Islet of Langerhans (tissue), 1 donor: ENCODE data around the gene PDGFD.

Source experiments
- FAIRE-seq: peaks from one replicate; lab custom pipeline; 2011; peaks lifted over from hg19 to GRCh38; lab: Jason Lieb, UNC

The PDGFD gene

GRCh38 chr11:104092744-104093143 is 71.2 kb downstream of the PDGFD start:
- FAIRE-seq, result no peak

- no peak for FAIRE-seq
These were observed 72.5 kb downstream of the PDGFD start for GRCh38 chr11:104091281-104092096.

DNA sequence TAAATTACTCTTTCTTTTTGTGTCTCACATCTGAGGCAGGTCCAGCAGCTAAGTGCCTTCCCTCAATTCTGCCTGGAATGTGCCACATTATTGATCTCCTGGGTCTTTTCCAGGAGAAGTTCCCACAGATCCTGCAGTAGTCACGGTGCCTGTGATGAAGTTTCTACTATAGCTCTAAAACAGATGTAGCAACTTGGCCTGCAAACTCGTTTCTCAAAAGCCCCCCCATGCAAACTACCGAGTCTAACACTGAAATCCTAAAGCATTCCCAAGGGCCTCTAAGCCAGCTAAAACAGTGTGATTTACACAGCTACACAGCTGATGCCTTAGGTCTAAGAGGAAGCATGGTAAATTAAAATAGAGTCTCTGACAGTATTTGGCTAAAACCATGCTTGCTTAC is 73.2 kb downstream of the PDGFD start:
- FAIRE-seq, result no peak

GRCh38 chr11:104089481-104089880 is 74.5 kb downstream of the PDGFD start:
- FAIRE-seq, result no peak

DNA sequence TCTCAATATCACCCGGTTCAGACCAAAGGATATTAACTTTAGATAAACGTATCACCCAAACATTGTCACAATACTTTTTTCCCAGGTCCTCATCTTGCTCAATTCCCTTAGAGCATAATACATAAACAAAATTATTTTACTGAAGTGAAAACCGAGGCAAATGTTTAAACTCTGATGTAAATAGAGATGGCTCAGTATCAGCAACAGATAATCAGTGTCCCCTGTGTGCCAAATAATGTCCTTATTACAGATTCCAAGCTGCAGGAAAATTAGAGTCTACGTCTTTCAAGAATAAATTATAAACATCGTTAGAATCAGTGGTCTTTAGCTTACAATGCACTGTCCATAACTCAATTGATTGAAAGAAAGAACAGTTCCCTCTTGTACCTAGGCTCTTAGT is 77.3 kb downstream of the PDGFD start:
- no peak for FAIRE-seq

DNA sequence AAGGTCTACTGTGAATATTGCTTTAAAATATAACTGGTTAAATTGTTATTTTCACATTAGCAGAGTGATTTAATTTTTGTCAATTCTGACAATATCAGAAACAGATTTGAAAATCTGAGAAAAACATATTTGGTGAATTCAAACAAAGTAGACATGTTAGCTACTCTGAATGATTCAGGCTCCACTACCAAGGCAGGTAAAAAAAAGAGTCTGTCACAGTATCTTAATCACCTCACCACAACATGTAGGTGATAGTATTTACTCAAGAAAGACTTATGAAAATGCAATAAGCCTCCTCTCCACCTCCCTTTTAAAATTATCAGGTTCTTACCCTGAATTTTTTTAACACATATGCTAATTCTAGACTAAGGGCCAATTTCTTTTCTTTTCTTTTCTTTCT is 85.0 kb downstream of the PDGFD start:
- FAIRE-seq, result no peak

DNA sequence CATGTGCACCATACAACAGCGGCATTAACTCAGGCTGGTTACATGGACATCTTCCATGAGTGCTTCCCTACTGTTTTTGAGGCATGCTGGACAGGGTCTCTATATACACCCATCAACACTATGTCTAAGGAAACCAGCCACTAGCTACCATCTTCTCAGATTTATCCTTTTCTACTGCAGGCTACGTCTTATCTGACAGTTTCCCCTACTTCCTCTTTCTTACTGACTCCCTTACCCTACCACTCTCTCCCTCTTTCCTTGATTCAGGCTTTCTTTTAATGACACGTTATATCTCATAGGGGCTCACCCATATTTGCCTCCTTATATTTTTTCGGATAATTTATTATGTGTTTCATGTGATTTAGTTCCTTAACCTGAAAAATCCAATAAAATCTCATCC is 85.7 kb downstream of the PDGFD start:
- no peak for FAIRE-seq

DNA sequence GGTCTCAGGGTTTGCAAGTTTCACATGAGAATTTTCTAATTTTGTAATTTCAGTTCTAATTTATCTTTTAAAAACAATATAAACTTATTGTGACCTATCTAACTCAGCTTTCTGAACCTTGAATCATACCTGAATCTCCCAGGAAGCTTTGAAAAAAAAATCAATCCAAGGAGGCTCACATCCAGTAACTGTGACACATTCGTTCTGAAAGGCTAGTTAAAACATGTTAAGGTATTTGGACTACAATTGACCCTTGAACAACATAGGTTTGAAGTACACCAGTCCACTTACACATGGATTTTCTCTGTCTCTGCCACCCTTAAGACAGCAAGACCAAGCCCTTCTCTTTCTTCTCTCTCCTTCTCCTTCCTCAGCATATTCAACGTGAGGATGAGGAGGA is 87.5 kb downstream of the PDGFD start:
- FAIRE-seq, result no peak

DNA sequence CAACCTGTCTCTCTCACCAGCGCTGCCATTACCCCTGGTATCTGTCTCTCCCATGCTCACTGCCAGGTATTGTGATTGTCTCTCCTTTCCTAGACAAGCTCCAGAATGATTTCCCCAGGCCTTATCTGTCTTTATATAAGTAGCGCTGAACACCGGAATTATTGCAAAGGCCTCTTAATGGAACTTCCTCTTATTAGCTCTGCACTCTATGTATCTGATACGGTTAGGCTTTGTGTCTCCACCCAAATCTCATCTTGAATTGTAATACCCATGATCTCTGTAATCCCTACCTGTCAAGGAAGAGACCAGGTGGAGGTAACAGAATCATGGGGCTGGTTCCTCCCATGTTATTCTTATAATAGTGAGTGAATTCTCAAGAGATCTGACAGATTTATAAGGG is 88.2 kb downstream of the PDGFD start:
- no peak for FAIRE-seq

- peak; percentile 41 for FAIRE-seq
These were observed 88.9 kb downstream of the PDGFD start for GRCh38 chr11:104075091-104075490.

DNA sequence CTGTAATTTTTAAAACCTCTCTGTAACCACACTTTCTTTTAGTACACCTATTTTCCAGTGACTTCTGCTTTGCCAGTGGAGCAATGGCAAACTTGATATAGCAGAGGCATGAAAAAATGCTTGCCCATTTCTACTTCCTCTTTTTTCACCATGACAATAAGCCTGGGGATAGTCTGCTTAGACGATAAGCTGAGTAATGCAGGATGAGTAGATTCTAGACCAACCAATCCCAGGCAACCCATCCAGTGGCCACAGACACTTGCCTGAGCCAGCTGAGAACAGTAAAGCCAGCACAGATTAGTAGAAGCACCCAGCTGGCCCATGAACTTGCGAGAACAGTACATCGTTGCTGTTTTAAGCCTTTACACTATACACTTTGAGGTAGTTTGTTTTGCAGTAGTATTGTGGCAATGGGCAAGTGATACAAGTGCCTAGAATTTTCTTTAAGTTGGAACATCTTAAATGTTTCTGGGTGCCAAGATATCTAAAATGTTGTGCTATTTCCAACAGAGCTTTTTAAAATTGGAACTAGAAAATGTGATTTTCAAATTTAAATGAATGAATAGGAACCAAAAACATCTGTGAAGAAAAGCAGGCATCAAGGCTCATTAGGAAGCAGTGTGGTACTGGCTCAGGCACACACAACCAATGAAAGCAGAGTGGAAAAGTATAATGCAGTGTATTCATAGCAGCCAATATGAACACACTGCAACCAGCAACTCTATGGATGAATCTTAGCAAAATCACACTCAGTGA is 89.8 kb downstream of the PDGFD start:
- no peak for FAIRE-seq

DNA sequence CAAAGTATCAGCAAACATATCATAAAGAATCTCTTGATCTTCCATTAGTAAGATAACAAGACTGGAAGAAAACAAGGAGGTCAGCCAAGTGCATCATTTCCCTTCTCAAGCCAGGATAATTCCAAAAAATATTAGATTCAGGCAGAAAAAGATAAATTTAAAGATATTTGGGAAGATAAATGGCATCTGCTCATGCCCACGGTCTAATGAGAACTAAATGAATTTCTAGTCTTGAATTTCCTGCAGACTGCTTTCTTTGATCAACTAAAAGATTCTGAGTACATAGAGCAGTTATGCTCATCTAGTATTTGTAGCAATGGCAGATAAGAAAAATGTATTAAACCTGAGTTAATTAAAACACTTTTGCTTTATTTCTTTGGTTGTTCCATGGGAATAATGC is 96.4 kb downstream of the PDGFD start:
- no peak for FAIRE-seq

DNA sequence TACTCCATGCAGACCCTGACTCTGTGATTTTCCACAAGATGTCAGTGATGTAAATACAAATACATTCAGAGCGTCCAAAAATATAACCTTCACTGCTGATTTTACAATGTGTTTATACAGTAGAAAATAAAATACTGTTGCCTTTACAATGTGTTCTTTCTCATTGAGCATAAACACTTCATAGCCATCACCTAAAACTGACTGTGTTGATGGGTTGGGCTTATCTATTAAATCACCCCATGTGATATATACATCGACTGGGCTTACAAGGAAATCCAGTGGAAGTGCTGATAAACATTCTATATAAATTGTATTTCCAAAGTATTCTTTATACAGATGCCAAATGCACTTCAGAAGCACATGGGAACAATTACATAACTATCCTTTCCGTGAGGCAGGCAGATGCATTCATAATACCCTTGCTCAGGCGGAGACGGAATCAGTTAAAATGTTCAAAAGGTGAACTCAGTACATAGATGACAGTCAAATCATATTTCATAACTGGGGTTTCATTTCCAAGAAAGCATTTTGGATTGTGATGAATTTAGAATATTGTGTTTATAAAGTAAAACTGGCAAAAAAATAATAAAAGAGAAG is 99.8 kb downstream of the PDGFD start:
- no peak for FAIRE-seq

- FAIRE-seq, result no peak
These were observed 102.0 kb downstream of the PDGFD start for GRCh38 chr11:104061853-104062521.

- no peak for FAIRE-seq
These were observed 103.1 kb downstream of the PDGFD start for GRCh38 chr11:104060820-104061219.

- no peak for FAIRE-seq
These were observed 103.7 kb downstream of the PDGFD start for GRCh38 chr11:104060004-104060794.

DNA sequence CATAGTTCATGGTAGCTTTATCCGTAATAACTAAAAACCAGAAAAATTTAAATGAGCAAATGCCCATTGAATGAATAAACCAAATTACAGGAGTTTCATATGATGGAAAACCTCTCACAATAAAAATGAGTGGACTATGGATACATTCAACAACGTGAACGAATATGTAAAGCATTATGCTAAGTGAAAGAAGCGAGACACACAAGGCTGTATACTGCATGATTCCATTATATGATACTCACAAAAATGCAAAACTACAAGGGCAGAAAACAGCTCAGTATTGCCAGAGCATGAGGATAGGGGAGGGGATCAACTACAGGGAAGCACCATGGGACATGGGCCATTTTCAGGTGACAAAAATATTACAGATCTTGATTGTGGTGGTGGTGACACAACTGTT is 105.3 kb downstream of the PDGFD start:
- no peak for FAIRE-seq

DNA sequence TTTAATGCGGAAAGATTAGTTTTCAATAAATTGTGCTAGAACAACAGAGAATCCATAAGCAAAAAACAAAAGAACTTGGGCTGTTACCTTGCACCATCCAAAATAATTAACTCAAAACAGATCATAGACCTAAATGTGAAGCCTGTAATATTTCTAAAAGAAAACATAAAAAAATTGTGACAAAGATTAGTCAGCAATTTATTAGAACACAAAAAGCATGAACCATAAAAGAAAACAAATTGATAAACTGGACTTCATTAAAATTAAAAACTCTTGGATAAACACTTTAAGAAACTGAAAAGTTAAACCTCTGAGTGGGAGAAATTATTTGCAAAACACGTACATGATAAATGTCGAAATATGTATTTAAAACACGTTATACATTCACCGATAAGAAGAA is 106.0 kb downstream of the PDGFD start:
- no peak for FAIRE-seq

DNA sequence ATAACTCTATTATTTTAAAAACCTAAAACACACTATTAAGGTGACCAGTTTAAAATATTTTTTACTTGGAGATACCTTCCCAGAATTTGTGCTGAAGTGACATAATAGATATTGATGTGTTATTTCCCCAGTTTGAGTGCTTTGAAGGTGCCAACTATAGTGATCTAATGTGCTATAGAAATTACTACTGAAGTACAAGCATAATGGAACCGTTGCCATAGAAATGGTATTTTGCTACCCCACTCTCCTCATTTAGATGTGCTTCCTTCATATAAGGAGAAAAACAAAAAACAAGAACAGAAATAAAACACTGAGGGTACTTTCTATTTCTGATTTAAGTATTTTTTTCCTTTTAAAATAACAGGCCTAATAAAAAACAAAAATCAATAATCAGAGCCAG is 108.4 kb downstream of the PDGFD start:
- FAIRE-seq, result no peak

DNA sequence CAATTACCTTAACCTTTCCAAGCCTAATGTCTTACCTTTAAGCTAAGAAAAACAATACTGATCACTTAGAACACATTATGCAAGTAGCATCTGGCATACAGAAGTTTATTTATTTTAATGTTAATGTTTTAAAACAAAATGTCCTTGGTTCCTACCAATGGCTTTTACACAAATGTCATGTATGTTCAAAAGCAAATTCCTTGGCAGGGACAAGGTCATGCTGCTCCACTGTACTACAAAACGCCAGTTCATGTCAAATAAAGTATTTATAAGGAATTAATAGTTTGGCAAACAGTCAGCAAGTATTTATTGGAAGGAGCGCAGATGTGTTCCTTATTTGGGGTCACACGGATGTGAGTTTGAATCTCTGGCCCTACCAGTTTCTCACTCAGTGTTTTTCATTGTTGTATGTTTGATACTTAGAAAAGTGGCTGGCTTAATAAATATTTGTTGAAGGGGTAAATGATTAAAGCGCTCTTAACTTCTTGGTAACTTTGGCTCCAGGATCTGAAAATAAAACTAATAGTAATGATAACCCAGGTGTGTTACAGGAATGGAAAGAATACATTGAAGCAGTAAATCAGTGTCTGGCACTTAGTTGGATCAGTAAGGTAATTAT is 108.9 kb downstream of the PDGFD start:
- no peak for FAIRE-seq

DNA sequence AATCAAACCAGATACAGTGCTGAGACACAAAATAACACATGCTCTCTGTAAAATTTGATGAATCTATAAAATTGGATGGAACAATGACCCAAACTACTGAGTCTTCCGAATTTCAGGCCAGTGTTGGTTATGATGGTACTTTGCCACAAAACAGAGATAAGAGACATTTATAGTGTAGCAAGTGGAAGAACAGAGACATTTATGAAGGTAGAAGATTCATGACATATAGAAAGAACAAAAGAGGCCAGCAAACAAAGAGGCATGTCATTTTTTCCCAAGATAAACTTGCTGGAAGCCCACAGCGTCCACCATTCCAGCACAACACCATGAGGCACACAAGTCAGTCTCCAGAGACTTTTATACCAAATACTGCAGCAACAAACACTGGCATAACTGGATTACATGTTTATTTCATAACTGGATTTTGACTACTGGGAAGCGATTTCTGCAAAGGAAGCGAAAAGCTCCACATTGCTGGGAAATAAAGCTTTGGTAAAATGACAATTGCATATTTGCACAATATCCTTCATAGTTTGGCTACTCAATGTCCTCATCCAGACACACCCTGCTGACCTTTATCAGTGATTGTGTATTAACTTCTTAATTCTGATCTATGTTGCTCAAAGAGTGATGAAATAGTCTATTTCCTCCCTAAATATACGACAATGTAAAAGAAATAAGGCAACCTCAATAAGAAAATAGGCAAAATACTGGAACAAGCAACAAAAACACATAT is 110.0 kb downstream of the PDGFD start:
- no peak for FAIRE-seq
